Measurements from ENCODE around the gene MOXD1. TPM values are rescaled to one million over a fixed set of nuclear protein-coding genes. Genes with fewer than 3 reads are reported as not detected.
"Not testable (repeated sequence)": the region's sequence is repeated elsewhere in the genome, so short reads cannot be mapped to it uniquely, and the experiment has no call there.

Gene MOXD1
- total RNA-seq, 1 donor from 2014 or later: 0.75 TPM

- H3K4me3 ChIP-seq: no peak overlapping the region
- no peak for DNase-seq (ENCODE audit: low spot score in 2 of 2)
- H3K27me3 ChIP-seq: no peaks in the 10 kb centered on the region
- H3K36me3 ChIP-seq: no peaks in the 10 kb centered on the region
- TF ChIP-seq CTCF (IDR thresholded peaks at IDR 0.05): no peak
- H3K4me1 ChIP-seq: no peaks in the 10 kb centered on the region
- intact Hi-C loops (cut with DNase I): no loop called here
- H3K27ac ChIP-seq: no peak overlapping the region
- no peaks in the 10 kb centered on the region for H3K9me3 ChIP-seq
Measured at GRCh38 chr6:132330759-132331158, 70.5 kb downstream of the MOXD1 start.

GRCh38 chr6:132322398-132322797, 78.9 kb downstream of the MOXD1 start:
- DNase-seq (ENCODE audit: low spot score in 2 of 2): no peak
- Histone ChIP-seq H3K4me3 (no peak overlapping the region), H3K36me3 (no peaks in the 10 kb centered on the region), H3K27me3 (no peaks in the 10 kb centered on the region), H3K27ac (no peak overlapping the region), H3K9me3 (peaks cover 0 to under 1% of the 10 kb centered on the region in 2 donors), H3K4me1 (no peaks in the 10 kb centered on the region)
- intact Hi-C loops (cut with DNase I): no loop called here
- no peak for TF ChIP-seq CTCF (IDR thresholded peaks at IDR 0.05)

GRCh38 chr6:132320007-132320406, 81.3 kb downstream of the MOXD1 start:
- H3K4me3 ChIP-seq: no peak overlapping the region
- no peaks in the 10 kb centered on the region for H3K36me3 ChIP-seq
- peaks cover 0 to 13% of the 10 kb centered on the region in 2 donors for H3K9me3 ChIP-seq
- H3K27ac ChIP-seq: no peak overlapping the region
- no peaks in the 10 kb centered on the region for H3K27me3 ChIP-seq
- H3K4me1 ChIP-seq: no peaks in the 10 kb centered on the region
- intact Hi-C loops (cut with DNase I): no loop called here
- DNase-seq (ENCODE audit: low spot score in 2 of 2): no peak
- TF ChIP-seq CTCF (IDR thresholded peaks at IDR 0.05): no peak

GRCh38 chr6:132316970-132317369, 84.3 kb downstream of the MOXD1 start:
- no peak for DNase-seq (ENCODE audit: low spot score in 2 of 2)
- H3K27ac ChIP-seq: no peak overlapping the region
- no peak overlapping the region for H3K4me3 ChIP-seq
- peaks cover 0 to 13% of the 10 kb centered on the region in 2 donors for H3K9me3 ChIP-seq
- no peaks in the 10 kb centered on the region for H3K4me1 ChIP-seq
- intact Hi-C loops (cut with DNase I): no loop called here
- no peak for TF ChIP-seq CTCF (IDR thresholded peaks at IDR 0.05)
- H3K27me3 ChIP-seq: no peaks in the 10 kb centered on the region
- H3K36me3 ChIP-seq: no peaks in the 10 kb centered on the region

GRCh38 chr6:132314432-132314831, 86.8 kb downstream of the MOXD1 start:
- Histone ChIP-seq H3K4me3 (no peak overlapping the region), H3K9me3 (peaks cover 0 to 13% of the 10 kb centered on the region in 2 donors), H3K36me3 (no peaks in the 10 kb centered on the region), H3K4me1 (no peaks in the 10 kb centered on the region), H3K27me3 (no peaks in the 10 kb centered on the region), H3K27ac (no peak overlapping the region)
- DNase-seq (ENCODE audit: low spot score in 2 of 2): no peak
- TF ChIP-seq CTCF (IDR thresholded peaks at IDR 0.05): no peak
- intact Hi-C loops (cut with DNase I): no loop called here

GRCh38 chr6:132310921-132311320, 90.4 kb downstream of the MOXD1 start:
- peaks cover 0 to 3% of the 10 kb centered on the region in 2 donors for H3K9me3 ChIP-seq
- no peak overlapping the region for H3K4me3 ChIP-seq
- H3K4me1 ChIP-seq: no peaks in the 10 kb centered on the region
- H3K27ac ChIP-seq: no peak overlapping the region
- H3K36me3 ChIP-seq: no peaks in the 10 kb centered on the region
- intact Hi-C loops (cut with DNase I): no loop called here
- H3K27me3 ChIP-seq: no peaks in the 10 kb centered on the region
- no peak for TF ChIP-seq CTCF (IDR thresholded peaks at IDR 0.05)
- no peak for DNase-seq (ENCODE audit: low spot score in 2 of 2)

GRCh38 chr6:132310151-132310550, 91.1 kb downstream of the MOXD1 start:
- H3K4me1 ChIP-seq; H3K27ac ChIP-seq; intact Hi-C loops (cut with DNase I); H3K9me3 ChIP-seq; DNase-seq (ENCODE audit: low spot score in 2 of 2); H3K36me3 ChIP-seq; H3K27me3 ChIP-seq; H3K4me3 ChIP-seq: not testable (repeated sequence)
